Fibroblast of upper back skin (primary cell): ENCODE data around the gene PAFAH1B1.

Experiments used
- DNase-seq: peaks from one replicate; pipeline ENCODE4 v3.0.0-alpha.2; 2013

The PAFAH1B1 gene

DNA sequence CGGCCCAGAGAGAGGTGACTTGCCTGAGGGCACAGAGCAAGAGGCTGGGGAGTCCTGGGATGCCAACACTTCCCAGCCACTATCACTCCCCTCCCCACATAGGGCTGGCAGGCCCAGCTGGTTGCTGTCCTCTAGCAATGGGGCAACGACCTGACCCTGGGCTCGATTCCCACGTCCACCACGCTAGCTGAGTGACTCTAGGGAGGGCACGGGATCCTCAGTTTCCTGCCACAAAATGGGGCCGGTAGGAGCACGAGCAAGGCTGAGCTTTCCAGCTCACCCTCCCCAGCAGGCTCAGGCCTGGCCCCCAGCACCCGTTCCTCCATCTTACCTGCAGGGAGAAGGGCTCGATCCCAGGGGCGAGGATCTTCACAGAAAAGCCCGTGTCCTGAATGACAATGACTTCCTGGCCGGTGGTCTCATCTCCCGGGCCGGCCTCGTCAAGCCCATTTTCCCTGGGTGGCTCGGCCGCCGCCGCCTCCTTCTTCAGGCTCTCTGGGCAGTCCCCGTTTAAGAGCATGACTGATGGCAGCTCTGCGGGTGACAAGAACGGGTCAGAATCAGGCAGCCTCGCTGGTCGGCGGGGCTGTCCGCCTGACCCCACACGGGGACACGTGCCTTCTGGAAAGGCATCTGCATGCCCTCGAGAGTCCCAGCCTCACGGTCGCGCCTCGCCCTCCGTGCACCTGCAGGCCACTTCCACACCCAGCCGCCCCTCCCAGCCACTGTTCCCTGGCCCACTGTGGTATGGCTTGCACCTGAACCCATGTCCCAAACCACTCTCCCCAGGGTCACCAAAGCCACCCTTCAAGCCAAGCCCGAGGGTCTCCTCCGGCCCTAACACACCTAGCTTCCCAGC lies 110.8 kb downstream of the PAFAH1B1 start:
- no peak for DNase-seq

GRCh38 chr17:2704890-2705248 lies 111.4 kb downstream of the PAFAH1B1 start:
- no peak for DNase-seq

DNA sequence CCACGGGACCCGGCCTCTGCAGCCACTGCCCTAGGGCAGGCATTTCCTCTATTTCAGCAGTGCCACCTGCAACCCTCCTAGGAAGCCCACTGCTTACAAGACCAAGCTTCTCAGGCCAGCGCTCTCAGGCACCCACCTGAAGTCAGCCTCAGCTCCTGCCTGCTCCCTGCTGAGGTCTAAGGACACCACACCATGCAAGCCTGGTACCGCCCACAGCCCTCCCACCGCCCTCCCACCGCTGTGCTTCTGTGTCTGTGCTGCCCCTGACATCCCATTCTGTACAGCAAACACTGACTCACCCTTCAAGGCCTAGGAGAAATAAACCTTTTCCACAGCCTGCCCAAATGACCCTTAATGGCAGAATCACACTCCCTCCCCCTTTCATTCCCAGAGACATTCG lies 111.8 kb downstream of the PAFAH1B1 start:
- no peak for DNase-seq

DNA sequence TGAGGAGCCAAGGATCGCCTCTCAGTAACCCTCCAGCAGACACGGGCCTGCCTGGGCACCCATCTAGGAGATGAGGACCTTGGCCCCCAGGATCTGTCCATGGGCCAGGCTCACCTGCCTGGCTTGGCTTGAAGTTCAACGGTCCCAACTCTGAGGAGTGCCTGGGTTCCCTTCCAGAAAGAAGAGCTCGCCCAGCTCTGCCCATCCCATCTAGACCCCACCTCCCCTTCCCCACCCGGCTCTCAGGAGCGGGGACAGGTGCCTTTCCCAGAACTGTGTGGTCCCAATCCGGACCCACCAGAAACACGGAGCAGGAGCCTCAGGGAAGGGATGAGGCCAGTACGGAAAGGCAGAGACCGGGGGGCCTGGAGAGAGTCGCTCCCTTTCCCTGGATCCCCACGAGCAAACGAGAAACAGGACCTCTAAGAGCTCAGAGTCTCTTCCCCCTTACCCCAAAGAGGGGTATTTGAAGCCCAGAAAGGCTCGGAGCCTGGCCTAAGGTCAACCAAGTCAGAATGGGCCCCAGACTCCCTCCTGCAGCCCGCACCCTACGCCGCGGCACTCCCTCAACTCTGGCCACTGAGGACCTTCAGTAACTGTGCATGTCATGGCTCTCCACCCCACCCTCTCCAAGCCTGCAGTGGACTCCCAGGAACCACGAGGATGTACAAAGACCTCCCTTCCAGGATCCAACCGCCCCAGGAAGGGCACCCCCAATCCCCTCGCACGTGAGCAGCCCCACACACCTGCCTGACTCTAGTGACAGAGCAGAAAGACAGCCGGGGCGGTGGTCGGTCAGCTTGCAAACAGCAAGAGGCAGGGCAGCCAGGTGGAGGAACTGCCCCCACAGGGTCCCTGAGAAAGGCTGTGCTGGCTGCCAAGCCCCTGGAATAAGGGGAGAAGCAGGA lies 112.7 kb downstream of the PAFAH1B1 start:
- no peak for DNase-seq

DNA sequence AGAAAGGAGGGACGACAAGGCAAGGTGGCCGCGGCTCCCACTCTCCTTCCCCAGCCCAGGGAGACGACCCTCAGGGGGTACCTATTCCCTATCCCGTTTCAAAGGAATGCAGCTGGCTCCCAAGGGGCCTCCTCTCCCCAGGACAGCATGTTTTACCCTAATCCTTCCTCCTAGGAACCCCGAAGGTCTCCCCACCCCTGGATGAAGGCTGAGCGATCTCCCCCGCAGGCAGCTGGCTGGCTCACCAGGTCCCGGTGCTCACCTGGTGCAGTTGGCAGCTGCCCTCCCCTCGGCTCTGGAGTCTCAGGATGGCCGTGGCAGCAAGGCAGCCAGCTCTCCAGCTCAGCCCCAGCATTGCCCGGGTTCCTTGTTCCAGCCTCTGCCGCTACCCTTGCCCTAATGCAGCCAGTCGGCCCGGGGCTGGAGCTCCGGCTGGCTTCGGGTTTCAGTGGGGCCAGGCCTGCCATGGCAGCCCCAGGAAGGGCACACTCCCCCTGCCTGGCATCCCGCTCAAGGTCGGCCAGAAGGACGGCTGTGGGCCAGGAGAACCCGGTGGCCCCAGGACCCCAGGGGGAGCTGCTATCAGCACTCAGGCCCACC lies 113.6 kb downstream of the PAFAH1B1 start:
- no peak for DNase-seq

DNA sequence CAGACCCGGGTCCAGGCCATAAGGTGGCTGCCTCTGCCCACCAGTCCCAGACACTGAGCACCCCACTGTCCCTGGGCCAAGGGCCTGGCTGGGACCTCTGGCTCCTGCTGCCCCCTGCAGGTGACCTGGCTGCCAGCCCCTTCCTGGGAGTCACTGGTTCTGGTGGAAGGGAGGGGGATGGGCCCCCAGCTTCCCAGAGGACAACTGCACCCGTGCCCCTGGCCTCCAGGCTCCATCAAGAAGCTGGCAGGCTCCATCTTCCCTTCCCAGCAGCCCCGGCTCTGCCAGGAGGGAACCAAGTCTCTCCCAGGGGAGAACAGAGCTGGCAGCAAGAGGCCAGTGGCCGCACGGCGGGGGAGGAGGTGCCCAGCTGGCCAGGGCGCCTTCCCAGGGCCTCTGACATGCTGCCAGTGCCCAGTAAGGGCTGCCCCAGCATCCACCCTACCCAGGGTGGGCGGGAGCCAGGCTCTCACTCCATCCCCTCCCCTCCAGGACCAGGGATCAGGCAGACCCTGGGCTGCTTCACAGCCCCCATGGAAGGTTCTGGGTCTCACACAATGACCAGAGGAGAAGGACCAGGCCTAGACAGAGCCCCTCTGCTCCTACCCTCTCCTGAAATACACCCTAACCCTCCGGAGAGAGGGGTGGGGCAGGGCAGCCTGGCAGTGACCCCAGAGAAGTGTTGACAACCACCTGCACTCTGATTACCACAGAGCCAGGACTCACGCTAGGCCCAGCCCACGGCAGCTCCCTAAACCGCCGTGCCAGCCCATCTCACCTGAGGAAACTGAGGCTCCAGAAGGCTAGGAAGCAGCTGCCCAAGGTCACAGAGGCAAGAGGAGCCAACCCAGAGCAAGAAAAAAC lies 114.5 kb downstream of the PAFAH1B1 start:
- DNase-seq, result no peak

- DNase-seq, result no peak
Measured at GRCh38 chr17:2708585-2709182, 115.2 kb downstream of the PAFAH1B1 start.

DNA sequence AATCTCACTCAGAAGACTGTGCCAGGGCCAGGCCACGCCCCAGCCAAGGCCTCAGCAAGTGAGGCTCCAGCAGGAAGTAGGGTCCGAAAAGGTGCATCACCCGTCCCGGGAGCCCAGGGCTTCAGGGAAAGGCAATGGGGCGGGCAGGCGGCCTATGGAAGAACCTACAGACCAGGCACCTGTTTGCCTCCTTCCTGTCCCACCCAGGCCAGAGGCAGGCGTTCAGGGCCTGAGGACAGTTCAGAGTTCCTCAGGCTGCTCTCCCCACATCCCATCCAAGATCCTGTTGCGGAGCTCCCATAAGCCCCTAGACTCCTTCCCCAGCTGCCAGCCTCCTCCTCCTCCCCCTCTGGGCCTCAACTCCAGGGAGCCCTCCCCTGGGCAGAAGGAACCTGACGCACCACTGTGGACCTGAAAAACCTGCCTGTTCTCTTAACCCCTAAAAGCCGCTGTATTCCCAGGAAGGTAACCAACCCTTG lies 115.8 kb downstream of the PAFAH1B1 start:
- DNase-seq, result no peak

GRCh38 chr17:2710071-2710802 lies 116.8 kb downstream of the PAFAH1B1 start:
- DNase-seq, result no peak

DNA sequence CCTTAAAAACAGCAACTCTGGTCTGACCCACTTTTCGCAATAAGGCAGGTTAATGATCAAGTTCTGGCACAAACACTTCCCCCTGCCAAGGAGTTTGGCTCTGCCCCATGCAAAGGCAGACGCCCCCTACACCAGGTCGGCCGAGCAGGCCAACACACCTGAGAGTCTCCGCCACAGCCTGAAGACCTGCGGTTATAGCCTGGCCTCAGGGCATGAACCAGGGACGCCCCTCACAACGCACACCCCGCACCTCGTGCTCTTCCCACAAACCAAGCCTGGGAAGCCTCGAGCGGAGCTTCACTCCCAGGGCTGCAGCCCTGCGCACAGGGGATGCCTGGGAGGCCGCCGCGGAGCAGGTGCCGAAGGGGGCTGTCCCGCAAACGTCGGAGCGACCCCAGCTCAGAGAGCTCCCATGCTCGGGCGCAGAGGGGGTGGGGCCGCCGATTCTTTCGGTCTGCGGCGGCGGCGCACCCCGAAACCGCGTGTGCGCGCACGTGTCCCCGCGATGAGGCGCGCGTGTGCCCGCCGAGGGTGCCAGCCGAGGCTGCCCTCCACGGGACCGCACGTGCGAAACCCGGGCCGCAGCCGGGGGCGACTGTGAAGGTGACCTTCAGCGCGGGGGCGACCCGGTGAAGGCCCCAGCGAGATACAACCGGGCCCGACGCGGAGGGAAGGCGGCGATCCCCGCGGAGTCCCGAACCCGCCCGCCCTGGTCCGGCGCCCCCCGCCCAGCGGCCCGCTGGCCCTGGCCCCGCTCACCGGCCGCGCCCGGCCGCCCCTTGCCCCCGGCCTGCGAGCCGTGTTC lies 117.6 kb downstream of the PAFAH1B1 start:
- DNase-seq, result no peak

- peak; percentile 96 for DNase-seq
Measured at GRCh38 chr17:2711608-2712299, 118.3 kb downstream of the PAFAH1B1 start, which contains the start of gene CLUH. Gene CLUH (minus strand): TSS chr17:2711764. CDS start chr17:2711661, 103 bp downstream.

- no peak for DNase-seq
Measured at GRCh38 chr17:2712300-2713043, 119.0 kb downstream of the PAFAH1B1 start.

DNA sequence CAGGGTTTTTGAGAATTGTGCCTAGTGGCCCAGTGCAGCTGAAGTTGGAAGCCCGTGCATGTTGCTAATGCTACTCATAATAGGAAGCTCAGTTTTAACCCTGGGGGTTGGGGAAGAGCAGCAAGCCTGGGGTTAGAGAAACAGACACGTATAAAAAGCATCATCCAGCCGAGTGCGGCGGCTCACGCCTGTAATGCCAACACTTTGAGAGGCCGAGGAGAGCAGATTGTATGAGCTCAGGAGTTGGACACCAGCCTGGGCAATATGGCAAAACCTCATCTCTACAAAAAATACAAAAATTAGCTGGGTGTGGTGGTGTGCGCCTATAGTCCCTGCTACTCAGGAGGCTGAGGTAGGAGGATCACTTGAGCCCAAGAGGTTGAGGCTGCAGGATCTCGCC lies 120.4 kb downstream of the PAFAH1B1 start:
- DNase-seq, result no peak

DNA sequence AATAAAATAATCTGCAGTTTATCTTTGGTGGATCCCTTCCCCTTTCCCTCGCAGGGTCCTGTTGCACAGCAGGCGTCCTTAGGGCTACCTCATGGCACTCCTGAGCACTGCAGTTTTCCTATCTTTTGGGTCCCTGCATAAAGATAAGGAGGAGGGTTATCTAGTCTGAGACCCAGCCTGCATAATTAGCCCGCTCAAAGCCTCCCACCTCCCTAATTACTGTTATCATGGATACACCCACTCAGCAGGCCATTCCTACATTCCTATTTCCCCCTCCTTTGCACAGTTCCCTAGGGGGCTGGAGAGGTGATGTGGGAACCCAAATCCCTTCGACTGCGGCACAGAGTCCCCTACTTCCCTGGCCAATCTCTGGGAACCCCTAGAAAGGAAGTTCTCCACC lies 123.2 kb downstream of the PAFAH1B1 start:
- no peak for DNase-seq

- DNase-seq, result no peak
Measured at GRCh38 chr17:2718150-2718938, 124.9 kb downstream of the PAFAH1B1 start.

GRCh38 chr17:2719861-2720260 lies 126.4 kb downstream of the PAFAH1B1 start:
- no peak for DNase-seq

DNA sequence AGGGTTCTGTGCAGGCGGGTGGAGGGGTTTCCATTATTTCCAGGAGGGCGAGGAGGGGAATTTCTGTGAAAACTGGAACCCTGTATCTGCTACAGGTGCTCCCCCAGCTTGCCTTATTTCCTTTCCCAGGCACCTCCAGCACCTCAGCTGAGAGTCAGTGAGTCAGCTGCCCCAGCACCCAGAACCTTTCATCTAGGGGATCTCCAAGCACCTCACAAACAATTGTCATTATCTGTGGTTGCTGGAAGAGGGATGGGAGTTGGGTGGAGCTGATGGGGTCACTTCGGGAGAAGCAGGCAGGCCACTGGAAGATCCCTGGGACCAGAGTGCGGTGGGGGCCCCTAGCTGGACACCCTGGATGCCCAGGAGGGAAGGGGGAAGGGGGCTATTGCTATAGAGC lies 128.1 kb downstream of the PAFAH1B1 start:
- DNase-seq, result no peak

- DNase-seq, result no peak
Measured at GRCh38 chr17:2722611-2723010, 129.2 kb downstream of the PAFAH1B1 start.
